OCI-LY3 (cell line): ENCODE data around the gene PEDS1.
A peak's percentile ranks its signal among the peaks of the same experiment; 100 is the strongest.
"Not testable (repeated sequence)": the region's sequence is repeated elsewhere in the genome, so short reads cannot be mapped to it uniquely, and the experiment has no call there.

ENCODE experiments used
- H2AFZ ChIP-seq: fragments of 200-600, 300-600 bp; shearing (Covaris generic); 2 replicates; pipeline ENCODE4 v1.6.0; 2014; ENCODE audit warnings: antibody characterized with exemption, low read depth, low read length
- H3K27ac ChIP-seq: fragments of 200-600, 300-600 bp; sonication (generic); 2 replicates; pipeline ENCODE4 v1.5.1; 2014; ENCODE audit warnings: mild to moderate bottlenecking, low read length, moderate library complexity, mixed read lengths
- H3K27me3 ChIP-seq: fragments of 200-600, 300-600 bp; sonication (generic); 2 replicates; pipeline ENCODE4 v1.6.1; 2014; ENCODE audit warnings: low read depth, low read length, mixed read lengths
- H3K36me3 ChIP-seq: fragments of 200-600, 300-600 bp; sonication (generic); replicated peaks from 2 replicates; pipeline ENCODE3; 2014; ENCODE audit warnings: low read depth, low read length, mixed read lengths
- H3K4me1 ChIP-seq: fragments of 300-600, 200-600 bp; sonication (generic); 2 replicates; pipeline ENCODE4 v1.6.1; 2014; ENCODE audit warnings: low read length, mixed read lengths
- H3K4me2 ChIP-seq: fragments of 200-600, 300-600 bp; sonication (generic); 2 replicates; pipeline ENCODE4 v1.6.1; 2014; ENCODE audit warnings: low read length, mixed read lengths
- H3K4me3 ChIP-seq: fragments of 300-600, 200-600 bp; sonication (generic); 2 replicates; pipeline ENCODE4 v1.5.1; 2014; ENCODE audit warnings: antibody characterized with exemption, mild to moderate bottlenecking, low read length, moderate library complexity
- H3K79me2 ChIP-seq: fragments of 300-600, 200-600 bp; shearing (Covaris generic); 2 replicates; pipeline ENCODE4 v1.6.1; 2014; ENCODE audit warnings: mild to moderate bottlenecking, low read length, mixed read lengths
- H3K9ac ChIP-seq: fragments of 300-600, 200-600 bp; shearing (Covaris generic); 2 replicates; pipeline ENCODE4 v1.6.0; 2014; ENCODE audit warnings: mild to moderate bottlenecking, low read length, moderate library complexity
- H3K9me3 ChIP-seq: fragments of 200-600, 300-600 bp; shearing (Covaris generic); 2 replicates; pipeline ENCODE4 v1.6.1; 2014; ENCODE audit warnings: low read length, mixed read lengths; ENCODE audit not compliant: insufficient read depth
- H4K20me1 ChIP-seq: fragments of 200-600, 300-600 bp; sonication (generic); 2 replicates; pipeline ENCODE4 v1.6.1; 2016; ENCODE audit warnings: low read length, mixed read lengths; ENCODE audit not compliant: insufficient read depth
- CTCF ChIP-seq: fragments of 200-600, 300-600 bp; sonication (generic); IDR thresholded peaks from 2 replicates; pipeline ENCODE4 v1.5.1; 2014; ENCODE audit warnings: antibody characterized with exemption, low read length, low read depth
- EZH2phosphoT487 ChIP-seq: fragments of 200-600 bp; shearing (Covaris generic); IDR thresholded peaks from 2 replicates; pipeline ENCODE4 v1.6.1; 2018; ENCODE audit warnings: antibody characterized with exemption, mixed run types, low read depth

PEDS1 gene

DNA sequence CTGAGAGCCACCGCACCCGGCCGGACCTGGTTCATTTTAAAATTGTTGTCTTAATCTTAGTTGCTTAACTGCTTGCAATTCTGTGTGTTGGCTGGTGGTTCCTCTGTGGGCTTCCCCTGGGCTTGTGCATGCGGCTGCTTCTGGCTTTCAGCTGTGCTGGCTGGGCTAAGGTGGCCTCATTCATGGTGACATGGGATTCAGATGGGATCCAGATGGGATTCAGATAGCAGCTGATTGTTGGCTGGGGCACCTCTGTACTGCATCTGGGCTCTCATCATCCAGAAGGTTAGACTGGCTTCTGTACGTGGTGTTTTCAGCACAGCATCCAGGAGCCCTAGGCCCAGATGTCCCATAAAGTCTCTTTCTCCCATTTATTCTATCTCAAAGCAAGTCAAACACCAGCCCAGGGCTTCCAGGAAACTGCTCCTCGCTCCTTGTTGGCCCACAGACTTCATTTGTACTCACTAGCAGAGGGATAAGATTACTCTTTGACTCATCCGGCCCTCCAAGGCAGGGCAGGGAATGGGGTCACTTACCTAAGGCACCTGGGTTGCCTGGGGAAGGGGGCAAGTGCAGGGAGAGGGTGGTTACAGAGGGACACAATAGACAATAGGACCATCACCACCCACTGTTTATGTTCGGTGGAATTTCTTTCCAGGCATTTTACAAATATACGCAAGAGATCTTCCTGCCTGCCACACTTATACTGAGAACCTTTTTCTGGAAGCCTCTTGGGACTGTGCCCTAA lies 10.2 kb upstream of the PEDS1 start:
- H3K9ac ChIP-seq: no peak overlapping the region
- H3K36me3 ChIP-seq: no peaks in the 10 kb centered on the region
- no peak overlapping the region for H3K4me3 ChIP-seq
- no peak overlapping the region for H3K4me2 ChIP-seq
- TF ChIP-seq EZH2phosphoT487: no peak
- H2AFZ ChIP-seq: no peak overlapping the region
- no peaks in the 10 kb centered on the region for H4K20me1 ChIP-seq
- no peaks in the 10 kb centered on the region for H3K27me3 ChIP-seq
- no peaks in the 10 kb centered on the region for H3K9me3 ChIP-seq
- no peaks in the 10 kb centered on the region for H3K79me2 ChIP-seq
- H3K27ac ChIP-seq: no peak overlapping the region
- peaks cover 8% of the 10 kb centered on the region; the same call in 1 of the 2 replicates for H3K4me1 ChIP-seq

DNA sequence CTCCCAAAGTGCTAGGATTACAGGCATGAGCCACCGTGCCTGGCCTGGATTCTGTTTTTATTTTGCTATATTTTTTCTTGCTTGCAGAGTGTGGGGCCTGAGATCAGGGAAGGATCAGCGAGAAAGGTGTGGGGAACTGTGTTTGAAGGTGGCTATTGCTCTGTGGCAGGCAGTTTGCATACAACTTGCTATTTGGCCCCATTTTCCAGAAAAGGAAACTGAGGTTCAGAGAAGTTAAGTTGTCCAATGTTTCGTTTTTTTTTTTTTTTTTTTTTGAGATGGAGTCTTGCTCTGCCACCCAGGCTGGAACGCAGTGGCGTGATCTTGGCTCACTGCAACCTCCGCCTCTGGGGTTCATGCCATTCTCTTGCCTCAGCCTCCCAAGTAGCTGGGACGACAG lies 8.0 kb upstream of the PEDS1 start:
- H3K79me2 ChIP-seq, H3K27me3 ChIP-seq, H3K27ac ChIP-seq, H3K4me2 ChIP-seq, H3K4me1 ChIP-seq, H3K9ac ChIP-seq, H3K9me3 ChIP-seq, H2AFZ ChIP-seq, H3K4me3 ChIP-seq, H3K36me3 ChIP-seq, H4K20me1 ChIP-seq: not testable (repeated sequence)

DNA sequence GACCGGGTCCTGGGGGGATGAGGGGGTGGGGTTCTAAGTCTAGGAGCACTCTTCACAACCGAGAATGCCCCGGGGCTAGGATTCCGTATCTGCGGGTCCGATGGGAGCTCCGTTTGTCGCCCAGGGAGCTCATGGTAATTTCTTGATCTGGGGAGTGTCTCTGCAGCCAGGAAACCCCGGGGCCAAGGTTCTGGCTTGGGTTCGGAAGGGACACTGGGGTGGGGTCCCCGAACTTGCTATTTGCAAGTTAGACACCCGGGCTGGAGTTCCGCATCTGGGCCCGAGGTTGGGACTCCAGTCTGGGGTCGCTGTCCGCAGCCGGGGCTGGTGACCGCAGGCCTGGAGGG lies 397 bp downstream of the PEDS1 start:
- peak overlapping the region; percentile 69; the same call in 1 of the 2 replicates for H2AFZ ChIP-seq
- peaks cover 3% of the 10 kb centered on the region for H3K36me3 ChIP-seq
- H3K9ac ChIP-seq: peak overlapping the region; percentile 89
- H3K27me3 ChIP-seq: no peaks in the 10 kb centered on the region
- peak overlapping the region; percentile 87 for H3K4me2 ChIP-seq
- H4K20me1 ChIP-seq: no peaks in the 10 kb centered on the region
- peak overlapping the region; percentile 7; the same call in 1 of the 2 replicates for H3K27ac ChIP-seq
- peaks cover 18% of the 10 kb centered on the region for H3K4me1 ChIP-seq
- H3K79me2 ChIP-seq: peaks cover 40% of the 10 kb centered on the region
- peak overlapping the region; percentile 91 for H3K4me3 ChIP-seq
- H3K9me3 ChIP-seq: no peaks in the 10 kb centered on the region
- TF ChIP-seq EZH2phosphoT487 (no peak), CTCF (no peak)

DNA sequence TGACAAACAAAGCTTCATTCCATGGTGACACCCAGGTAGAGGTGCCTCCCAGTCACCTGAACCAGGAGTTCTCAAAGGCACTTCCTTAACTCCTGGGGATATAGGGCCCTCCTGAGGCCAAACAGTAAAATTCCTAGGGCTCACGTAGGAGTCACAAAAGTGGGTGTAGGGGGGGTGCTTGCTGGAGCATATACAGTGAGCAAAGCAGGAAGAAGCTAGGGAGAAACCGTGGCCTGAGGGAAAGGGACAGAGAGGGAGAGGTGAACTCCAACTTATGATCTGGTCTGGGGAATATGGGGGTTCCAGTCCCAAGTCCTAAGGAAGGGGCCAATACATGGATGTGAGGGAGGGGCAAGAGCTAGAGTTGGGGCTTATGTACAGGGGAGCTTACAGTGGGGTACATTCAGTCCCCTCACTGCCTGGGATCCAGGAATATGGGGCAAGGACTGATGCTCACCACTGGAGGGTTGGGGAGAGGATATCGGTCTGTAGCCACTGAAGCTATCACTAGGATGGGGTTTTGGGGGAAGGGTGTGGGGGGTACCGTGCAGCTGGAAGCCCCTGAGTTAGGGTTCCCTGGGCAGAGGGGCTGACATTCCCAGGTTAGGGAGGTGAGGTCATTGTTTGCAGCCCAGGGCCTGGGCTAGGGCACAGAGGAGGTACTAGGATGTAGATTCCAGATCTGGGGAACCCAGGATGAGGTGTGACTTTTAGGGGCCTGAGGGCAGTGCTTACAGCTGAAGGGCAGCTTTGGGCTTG lies 950 bp downstream of the PEDS1 start:
- peaks cover 18% of the 10 kb centered on the region for H3K4me1 ChIP-seq
- H3K79me2 ChIP-seq: peaks cover 41% of the 10 kb centered on the region
- H3K4me3 ChIP-seq: peak overlapping the region; percentile 91
- H3K27ac ChIP-seq: no peak overlapping the region
- no peaks in the 10 kb centered on the region for H3K9me3 ChIP-seq
- peak overlapping the region; percentile 89 for H3K9ac ChIP-seq
- no peaks in the 10 kb centered on the region for H3K27me3 ChIP-seq
- H3K4me2 ChIP-seq: peak overlapping the region; percentile 87
- no peak overlapping the region for H2AFZ ChIP-seq
- TF ChIP-seq EZH2phosphoT487: no peak
- TF ChIP-seq CTCF: peak; percentile 14; the same call in 1 of the 2 replicates
- H4K20me1 ChIP-seq: 0 out of 2 replicates have a peak, but pooled peaks cover 1% of the 10 kb centered on the region
- H3K36me3 ChIP-seq: peaks cover 4% of the 10 kb centered on the region
